Activated effector memory CD4-positive, alpha-beta T cell treated with anti-CD3 and anti-CD28 coated beads, Interleukin-2, amount 50 U/mL, for 16 hours (primary cell): ENCODE data around the gene TIMD4.

Source experiments
- DNase-seq: peaks from one replicate; pipeline ENCODE4 v3.0.0-alpha.2; 2020

Gene TIMD4

DNA sequence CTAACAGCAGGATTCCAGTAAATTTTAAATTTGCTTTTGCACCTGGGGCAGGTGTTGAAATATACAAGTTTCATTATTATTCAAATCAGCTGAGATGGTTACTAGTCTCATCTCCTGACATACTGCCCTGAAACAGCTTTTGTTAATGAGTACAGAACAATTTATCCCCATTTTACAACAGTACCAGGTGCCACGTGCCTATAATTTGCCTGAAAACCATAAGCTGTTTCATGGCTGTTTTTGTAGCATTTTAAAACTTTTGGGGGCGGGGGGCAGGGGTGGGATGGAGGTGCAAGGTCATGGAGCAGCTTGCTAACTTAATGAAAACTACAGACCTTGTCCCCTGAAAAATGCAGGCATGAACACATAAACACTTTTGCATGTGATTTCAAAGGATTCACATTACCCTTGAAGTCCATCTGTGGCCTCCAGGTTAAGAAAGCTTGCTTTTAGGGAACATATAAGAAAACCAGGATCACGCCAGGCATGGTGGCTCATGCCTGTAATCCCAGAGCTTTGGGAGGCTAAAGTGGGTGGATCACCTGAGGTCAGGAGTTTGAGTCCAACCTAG is 42.1 kb downstream of the TIMD4 start:
- no peak for DNase-seq

DNA sequence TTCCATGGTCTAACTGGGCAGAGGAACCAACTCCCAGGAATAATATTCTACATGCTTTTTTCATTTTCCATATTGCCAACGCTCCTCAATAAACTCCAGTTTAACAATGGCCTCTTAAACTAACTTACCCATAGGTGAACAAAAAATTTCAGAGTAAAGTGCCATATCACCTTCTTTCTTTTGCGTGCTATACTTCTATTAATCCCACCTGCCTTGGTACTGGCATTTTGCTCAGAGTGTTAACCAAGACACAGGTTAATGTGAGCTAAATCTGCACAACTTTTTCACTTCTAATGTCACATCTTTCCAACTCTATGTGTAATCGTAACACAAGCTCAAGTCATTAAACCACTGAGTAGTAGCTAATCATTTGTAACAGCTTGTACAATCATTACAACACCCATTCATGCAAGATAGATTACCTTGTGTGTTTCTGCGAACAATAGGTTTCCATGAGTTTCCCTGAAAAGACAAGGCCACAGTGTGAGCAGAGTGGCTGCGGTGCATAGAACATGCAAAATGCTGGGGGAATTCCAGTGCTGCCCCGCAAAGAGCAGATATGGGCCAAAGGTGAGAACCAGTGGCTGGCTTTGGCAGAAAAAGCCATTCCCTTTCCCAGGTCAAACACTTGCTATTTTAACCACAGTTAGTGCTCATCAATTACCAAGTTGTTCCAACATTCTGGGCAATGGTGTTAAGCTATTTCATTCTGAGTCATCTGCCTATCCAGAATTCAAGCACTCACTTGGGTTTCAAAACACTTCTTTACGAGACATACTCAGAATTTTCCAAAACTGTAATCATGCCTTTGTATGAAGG is 42.8 kb downstream of the TIMD4 start:
- DNase-seq = peak; percentile 69

DNA sequence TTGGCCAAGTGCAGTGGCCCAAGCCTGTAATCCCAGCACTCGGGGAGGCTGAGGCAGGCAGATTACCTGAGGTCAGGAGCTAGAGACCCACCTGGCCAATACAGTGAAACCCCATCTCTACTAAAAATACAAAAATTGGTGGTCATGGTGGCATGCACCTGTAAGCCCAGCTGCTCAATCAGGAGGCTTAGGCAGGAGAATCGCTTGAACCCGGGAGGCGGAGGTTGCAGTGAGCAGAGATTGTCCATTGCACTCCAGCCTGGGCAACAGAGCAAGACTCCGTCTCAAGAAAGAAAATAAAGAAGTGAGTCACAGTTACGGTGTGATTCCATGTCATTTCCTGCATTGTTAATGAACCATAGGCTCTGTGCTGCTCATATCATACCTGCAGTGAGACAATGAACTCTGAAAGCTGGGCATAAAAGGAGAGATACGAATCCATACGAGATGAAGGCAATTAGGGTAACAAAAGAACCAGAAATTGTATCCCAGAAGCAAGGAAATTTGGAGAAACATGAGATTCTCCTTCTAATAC is 44.6 kb downstream of the TIMD4 start:
- no peak for DNase-seq

DNA sequence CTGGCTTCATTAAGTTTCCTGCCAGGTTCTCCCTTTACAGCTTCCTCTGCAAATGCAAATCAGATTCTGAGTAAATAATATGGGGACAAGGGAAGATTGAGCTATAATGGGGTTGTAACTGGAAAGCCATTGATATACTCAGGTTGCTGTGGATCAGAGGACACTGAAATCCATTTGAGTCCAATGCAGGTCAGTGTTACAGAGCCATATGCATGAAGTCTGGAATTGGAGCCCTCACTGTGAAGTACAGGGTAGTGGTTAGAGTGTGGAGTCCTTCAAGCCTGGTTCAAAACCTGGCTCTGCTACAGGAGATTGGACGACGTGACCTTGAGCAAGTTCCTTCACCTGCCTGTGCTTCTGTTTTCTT is 48.7 kb downstream of the TIMD4 start:
- DNase-seq = no peak

DNA sequence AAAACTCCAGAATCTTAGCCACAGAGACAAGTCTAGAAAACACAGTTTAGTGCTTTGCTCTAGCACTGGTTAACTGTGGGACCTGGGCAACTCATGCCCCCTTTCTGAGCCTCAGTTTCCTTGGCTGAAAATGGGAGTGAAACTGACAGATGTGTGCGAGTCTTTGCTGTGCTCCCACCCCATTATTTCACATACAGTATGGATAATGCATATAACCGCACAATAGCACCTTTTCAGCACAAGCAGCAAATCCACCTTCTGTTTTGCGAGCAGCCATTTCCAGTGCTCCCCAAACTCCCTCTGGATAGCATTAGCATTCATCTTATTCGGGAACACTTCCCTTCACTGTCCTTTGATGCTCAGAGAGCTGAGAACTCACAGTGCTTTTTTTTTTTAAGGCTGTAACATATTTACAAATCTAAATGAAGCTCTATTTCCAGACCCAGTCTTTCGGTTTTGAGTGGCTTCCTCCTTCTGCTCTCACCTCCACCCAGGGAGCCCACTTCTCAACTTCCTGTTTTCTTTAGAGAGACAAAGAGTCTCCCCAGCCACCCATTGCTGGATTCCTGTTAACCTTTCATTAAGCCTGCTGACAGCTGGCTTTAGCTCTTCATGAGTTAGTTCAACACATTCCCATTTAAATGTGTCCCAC is 49.2 kb downstream of the TIMD4 start:
- DNase-seq = no peak

GRCh38 chr5:156913355-156913718 is 49.7 kb downstream of the TIMD4 start:
- DNase-seq = no peak

- DNase-seq = no peak
Observed at GRCh38 chr5:156912869-156913268, 50.2 kb downstream of the TIMD4 start.

- DNase-seq = no peak
Observed at GRCh38 chr5:156909180-156909579, 53.8 kb downstream of the TIMD4 start.

- DNase-seq = no peak
Observed at GRCh38 chr5:156907667-156908066, 55.4 kb downstream of the TIMD4 start.

GRCh38 chr5:156906807-156907206 is 56.2 kb downstream of the TIMD4 start:
- DNase-seq = no peak

DNA sequence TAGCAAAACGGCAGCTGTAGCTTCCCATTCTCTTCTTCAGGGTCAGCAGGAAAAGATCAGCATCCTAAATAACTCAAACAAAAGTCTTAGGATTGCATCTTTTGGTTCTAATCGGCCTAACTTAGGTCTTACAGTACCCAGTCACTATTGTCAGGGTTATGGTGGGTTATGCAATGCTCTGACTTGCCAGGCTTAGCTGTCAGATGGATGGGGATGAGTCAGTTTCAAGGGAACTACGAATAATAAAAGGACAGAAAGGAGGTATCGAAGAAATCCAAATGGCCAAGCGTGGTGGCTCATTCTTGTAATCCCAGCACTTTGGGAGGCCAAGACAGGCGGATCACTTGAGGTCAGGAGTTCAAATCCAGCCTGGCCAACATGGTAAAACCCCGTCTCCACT is 66.5 kb downstream of the TIMD4 start:
- DNase-seq = no peak

DNA sequence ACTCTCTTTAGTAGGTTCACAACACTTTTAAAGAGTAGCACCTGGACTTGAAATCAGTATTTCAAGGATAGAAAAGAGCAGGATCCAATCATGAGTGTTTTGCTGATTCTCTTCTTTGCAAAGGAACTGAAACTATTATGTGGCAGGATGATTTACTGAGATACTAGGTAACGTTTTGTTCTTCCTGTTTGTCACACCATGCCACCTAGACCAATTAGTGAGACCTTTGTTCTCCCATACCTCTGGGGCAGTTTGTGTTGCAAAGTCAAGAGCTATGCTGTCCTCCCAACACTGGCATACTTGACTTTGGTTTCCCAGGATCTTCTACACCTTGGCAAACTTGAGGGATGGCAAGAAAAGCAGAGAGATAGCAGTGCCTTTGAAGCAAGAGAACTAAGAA is 69.5 kb downstream of the TIMD4 start:
- DNase-seq = no peak

- no peak for DNase-seq
Observed at GRCh38 chr5:156892864-156893263, 70.2 kb downstream of the TIMD4 start.

GRCh38 chr5:156892223-156892622 is 70.8 kb downstream of the TIMD4 start:
- DNase-seq = no peak

DNA sequence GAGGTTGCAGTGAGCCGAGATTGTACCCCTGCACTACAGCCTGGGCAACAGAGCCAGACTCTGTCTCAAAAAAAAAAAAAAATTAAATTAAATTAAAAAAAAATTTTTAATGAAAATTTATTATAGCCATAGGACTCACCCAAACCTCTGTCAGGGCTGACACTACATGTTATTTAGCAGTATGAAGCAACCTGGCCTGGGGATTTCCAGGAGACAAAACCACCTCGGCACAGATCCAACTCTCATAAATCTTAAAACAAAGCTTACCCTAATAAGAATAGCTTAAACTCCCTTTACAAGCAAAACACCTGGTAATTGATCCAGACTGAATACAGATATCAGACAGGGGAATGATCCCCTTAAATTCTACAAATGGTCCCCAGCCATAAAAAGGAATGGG is 74.5 kb downstream of the TIMD4 start:
- DNase-seq = no peak

DNA sequence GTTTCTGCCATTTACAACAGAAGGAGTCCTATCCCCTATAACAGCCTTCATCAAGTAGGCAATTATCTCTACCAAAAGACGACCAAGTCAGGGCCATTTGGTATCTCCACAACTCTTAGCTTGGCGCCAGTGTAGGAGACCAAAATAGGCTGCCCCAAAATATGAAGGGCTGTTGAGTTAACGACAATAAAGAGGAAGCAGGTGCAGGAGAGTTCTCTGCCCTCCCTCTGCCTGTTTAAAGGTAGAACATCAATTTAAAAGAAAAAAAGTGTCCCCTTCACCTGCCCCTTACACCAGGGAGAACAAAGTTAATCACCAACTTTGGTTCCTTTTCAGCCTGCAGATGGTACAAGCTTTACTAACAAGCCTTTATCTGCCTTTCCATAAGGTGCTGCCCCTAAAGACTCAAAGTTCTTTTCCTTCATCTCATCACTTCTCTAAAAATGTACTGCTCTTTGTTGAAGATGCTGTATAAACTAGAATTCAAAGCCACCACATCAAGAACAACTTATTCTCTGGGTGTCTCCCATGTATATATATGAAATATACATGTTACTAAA is 79.6 kb downstream of the TIMD4 start:
- no peak for DNase-seq

- no peak for DNase-seq
Observed at GRCh38 chr5:156879665-156880285, 83.3 kb downstream of the TIMD4 start.

DNA sequence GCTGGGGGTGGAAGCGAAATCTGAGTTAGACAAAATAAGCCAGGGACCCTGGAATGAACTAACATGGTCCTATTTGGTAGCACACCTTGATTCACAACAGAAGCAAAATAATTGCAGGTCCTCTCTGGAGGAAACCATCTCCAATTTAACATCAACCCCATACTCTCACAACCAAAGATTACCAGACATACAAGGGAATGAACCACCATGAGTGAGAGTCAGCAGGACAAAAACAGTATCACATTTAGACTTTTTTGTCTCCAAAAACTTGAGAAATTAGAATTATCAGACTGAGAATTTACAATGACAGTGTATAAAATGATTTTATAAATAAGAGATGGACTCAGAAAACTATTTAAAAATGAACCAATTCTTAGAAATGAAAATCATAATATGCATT is 91.8 kb downstream of the TIMD4 start:
- no peak for DNase-seq

- no peak for DNase-seq
Observed at GRCh38 chr5:156870498-156870839, 92.6 kb downstream of the TIMD4 start.
